ENCODE data around the gene CD37.
"Not testable (repeated sequence)": the region's sequence is repeated elsewhere in the genome, so short reads cannot be mapped to it uniquely, and the experiment has no call there.

CD37 gene

DNA sequence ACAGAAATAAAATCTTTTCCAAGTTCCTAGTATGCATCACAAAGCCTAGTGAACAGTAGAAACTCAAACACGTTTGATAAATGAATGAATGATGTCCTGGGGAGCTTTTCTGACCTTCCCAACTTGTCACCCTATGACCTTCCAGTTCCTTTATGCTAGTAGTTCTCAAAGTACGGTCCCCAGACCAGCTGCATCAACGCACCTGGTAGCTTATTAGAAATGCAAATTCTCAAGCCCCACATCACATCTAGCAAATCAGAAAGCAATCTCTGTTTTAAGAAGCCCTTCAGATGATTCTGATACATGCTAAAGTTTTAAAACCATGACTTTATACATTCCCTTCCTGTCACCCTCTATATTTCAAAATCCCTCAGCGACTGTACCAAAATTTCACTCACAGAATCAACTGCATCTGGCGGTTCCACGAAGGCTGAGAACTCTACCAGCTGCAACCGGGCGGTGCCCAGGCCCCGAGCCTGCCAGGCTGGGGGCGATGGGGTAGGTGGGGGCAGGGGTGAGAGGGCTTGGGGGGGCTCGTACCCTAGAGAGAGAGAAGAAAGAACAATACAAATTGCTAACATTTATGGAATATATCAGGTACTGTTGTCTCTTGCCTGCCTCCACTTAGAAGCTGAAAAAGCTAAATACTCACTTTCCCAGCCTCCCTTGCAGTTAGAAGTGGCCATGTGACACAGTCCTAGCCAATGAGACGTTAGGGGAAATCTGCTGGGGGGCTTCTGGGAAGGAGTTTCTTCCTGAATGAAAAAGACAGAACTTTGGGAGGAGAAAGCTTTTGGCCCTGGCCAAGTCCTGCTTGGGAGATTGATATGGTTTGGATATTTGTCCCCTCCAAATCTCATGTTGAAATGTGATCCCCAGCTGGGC is 13.3 kb downstream of the CD37 start:
- DNase-seq = no peak

GRCh38 chr19:49349567-49349966 is 14.4 kb downstream of the CD37 start:
- no peak for DNase-seq

DNA sequence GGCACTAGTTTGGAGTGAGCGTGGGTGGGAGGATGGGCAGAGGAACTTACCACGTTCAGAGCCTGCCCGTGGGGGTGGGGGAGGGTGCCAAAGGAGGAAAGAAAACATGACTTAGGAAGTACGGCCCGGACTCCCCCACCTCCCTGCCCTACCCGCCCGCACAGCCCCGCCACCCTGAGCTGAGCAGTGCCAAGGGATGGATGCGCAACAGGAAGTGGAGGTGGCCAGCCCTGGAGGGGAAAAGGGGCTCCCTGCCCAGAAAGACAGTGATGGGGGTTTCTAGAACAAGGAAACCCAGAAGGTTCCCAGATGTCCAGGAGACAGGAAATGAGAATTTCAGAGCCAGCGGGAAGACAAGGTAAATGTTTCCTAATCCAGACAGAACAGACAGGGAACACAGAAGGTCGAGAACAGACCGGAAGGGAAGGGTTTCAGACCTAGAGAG is 20.7 kb downstream of the CD37 start:
- DNase-seq = peak; percentile 23

GRCh38 chr19:49356382-49356781 is 21.2 kb downstream of the CD37 start:
- DNase-seq = no peak

GRCh38 chr19:49357186-49357585 is 22.0 kb downstream of the CD37 start:
- DNase-seq = no peak

- no peak for DNase-seq
Measured at GRCh38 chr19:49359851-49360820, 24.9 kb downstream of the CD37 start.

DNA sequence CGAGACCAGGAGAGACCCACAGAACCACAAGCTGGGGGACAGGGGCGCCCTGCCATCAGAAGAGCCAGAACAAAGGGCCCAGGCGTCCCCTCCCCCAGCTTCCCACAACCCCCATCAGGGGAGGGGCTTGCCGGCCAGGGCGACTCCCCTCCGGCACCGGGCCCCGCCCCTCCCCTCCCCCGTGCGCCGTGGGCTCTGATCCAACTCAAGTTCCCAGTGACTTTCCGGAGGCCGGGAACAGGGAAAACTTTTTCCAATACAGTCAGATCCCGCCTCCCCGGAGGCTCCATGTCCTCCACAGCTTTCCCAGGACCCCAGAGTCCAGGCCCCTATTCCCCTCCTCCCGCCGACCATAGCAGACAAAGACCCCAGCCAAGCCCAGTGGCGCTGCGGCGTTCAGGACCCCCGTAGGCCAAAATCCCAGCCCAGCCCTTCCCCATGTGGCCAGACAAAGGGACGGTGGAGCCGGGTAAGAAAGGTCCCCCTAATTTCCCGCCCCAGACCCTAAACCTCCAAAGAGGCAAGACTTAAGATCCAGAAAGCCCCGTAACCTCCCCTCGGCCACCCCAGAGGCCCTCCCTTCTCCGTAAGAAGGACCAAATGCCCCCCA is 26.3 kb downstream of the CD37 start:
- DNase-seq = no peak

DNA sequence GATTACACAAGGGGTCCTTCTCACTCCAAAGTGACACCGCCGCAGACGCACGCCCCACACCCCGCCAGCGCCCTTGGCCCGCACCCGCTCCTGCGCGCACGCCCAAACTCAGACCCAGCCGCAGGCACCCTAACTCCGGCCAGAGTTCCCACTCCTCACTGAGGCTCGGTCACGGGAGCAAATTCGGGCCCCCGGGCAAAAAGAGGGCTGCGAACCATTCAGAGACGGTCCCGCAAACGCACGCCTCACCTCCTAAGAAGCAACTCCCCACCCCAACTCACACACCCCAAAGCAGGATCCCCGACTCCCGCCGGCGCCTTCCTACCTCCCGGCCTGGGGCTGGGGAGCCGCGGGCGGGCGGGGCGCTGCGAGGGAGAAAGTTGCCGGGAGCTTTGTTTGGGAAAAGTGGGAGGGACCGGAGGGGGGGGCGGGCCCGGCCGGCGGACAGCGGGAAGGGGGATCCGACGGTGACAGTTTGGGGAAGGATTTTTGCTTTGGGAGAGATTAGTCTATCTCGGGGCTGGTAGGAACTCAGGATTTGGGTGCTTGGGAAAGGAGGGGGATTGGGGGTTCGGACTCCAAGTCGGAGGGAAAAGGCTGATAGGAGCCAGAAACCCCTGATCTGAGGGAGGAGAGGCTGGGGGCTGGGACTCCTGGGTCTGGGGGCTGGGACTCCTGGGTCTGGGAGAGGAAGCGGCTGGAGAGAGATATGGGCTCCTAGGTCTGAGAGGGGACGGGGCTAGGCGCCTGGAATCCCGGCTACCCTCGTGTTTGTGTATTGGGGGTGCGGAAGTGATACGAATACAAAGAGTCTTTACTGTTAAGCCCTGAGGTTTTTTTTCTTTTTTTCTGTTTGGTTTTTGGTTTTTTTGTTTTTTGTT is 27.1 kb downstream of the CD37 start, which contains the start of gene TEAD2:
TEAD2 (minus strand) TSS at position 369 of the 881 bp plus-strand sequence. CDS start 2,341 bp downstream, outside the sequence.
- DNase-seq = no peak

- DNase-seq = peak; percentile 11
Measured at GRCh38 chr19:49362929-49363267, 27.7 kb downstream of the CD37 start.

GRCh38 chr19:49363268-49364082 is 28.3 kb downstream of the CD37 start, which contains the start of gene DKKL1:
TSS of gene DKKL1 (plus strand) at chr19:49363877. CDS start at chr19:49363999, 122 bp downstream.
- DNase-seq = peak; percentile 98

DNA sequence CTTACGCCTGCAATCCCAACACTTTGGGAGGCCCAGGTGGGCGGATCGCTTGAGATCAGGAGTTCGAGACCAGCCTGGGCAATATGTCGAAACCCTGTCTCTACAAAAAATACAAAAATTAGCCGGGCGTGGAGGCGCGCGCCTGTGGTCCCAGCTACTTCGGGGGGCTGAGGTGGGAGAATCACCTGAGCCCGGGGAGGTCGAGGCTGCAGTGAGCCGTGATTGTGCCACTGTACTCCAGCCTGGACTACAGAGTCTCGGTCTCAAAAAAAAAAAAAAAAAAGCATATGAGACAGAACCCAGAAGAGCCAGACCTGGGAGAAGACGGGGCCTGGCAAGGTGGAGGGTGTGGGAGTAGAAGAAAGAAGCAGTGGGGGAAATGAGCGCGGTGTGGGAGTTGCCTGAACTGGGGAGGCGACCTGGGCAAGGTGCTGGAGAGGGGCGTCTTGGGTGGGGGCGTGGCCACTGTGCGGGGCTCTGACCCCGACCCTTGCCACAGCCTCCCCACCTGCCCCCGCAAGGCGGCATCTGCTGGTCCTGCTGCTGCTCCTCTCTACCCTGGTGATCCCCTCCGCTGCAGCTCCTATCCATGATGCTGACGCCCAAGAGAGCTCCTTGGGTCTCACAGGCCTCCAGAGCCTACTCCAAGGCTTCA is 29.0 kb downstream of the CD37 start:
- no peak for DNase-seq

DNA sequence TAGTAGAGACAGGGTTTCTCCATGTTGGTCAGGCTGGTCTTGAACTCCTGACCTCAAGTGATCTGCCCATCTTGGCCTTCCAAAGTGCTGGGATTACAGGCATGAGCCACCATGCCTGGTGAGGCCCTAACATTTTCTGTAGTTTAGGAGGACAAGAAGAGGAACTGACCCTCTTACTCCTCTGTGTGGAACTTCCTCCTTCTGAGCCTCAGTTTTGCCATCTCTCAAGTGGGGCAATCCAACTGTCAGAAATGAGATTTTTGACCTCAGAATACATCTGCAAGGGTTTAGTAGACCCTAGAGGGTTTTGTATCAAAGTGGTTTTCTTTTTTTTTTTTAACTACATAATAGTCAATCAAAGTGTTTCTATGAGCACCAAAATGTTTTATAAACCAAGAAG is 30.9 kb downstream of the CD37 start:
- DNase-seq = peak; percentile 7

- no peak for DNase-seq
Measured at GRCh38 chr19:49368711-49369358, 33.6 kb downstream of the CD37 start.

GRCh38 chr19:49371184-49371583 is 36.0 kb downstream of the CD37 start:
- no peak for DNase-seq

DNA sequence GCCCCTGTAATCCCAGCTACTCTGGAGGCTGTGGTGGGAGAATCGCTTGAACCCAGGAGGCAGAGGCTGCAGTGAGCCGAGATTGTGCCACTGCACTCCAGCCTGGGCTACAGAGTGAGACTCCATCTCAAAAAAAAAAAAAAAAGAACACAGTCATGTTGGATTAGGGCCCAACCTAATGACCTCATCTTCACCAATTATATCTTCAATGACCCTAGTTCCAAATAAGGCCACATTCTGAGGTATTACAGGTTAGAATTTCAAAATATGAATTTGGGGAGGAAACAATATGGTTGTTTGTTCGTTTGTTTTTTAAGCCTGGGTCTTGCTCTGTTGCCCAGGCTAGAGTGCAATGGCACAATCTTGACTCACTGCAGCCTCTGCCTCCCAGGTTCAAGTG is 38.0 kb downstream of the CD37 start:
- not testable (repeated sequence) for DNase-seq

DNA sequence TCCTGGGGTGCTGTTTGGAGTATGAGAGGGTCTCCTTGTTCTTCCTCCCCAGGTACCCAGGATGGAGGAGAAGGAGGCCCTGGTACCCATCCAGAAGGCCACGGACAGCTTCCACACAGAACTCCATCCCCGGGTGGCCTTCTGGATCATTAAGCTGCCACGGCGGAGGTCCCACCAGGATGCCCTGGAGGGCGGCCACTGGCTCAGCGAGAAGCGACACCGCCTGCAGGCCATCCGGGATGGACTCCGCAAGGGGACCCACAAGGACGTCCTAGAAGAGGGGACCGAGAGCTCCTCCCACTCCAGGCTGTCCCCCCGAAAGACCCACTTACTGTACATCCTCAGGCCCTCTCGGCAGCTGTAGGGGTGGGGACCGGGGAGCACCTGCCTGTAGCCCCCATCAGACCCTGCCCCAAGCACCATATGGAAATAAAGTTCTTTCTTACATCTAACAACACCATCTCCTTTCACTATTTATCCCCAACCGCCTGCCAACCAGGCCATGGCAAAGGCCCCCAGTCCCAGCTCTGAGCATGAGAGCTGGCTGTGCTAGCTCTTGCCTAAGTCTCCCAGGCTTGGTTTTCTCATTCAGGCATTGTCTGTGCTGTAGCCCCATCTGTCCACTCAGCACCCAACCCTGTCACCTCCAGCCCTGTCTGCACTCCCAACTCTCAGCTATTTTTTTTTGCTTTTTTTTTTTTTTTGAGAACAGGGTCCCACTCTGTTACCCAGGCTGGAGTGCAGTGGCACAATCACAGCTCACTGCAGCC is 39.6 kb downstream of the CD37 start:
- no peak for DNase-seq

GRCh38 chr19:49378512-49378911 is 43.3 kb downstream of the CD37 start:
- no peak for DNase-seq

DNA sequence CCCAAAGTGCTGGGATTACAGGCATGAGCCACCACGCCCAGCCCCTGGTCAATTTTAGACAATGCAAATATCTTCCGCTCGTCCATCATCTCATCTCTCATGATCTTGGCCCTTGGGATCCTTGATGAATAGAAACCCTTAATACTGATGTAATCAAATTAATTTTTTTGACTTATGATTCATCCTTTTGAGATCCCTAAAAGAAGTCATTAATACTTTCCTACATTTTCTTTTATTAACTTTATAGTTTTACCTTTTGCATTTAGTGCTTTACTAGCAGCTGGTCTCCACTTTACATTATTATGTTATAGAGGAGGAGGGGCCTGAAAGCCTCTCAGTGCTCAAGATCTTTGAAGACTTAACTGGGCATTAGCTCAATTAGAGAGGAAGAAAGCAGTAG is 45.2 kb downstream of the CD37 start:
- no peak for DNase-seq

GRCh38 chr19:49382639-49383038 is 47.4 kb downstream of the CD37 start:
- DNase-seq = no peak
